BLaER1 (cell line): Measurements from ENCODE around the gene LARP7.
A peak's percentile ranks its signal among the peaks of the same experiment; 100 is the strongest.
"Not testable (repeated sequence)": the region's sequence is repeated elsewhere in the genome, so short reads cannot be mapped to it uniquely, and the experiment has no call there.

Experiments
- H3K27ac ChIP-seq: shearing (Covaris generic); formaldehyde crosslinking; 2 replicates; pipeline ENCODE4 v1.8.1; 2022
- H3K27me3 ChIP-seq: shearing (Covaris generic); formaldehyde crosslinking; 2 replicates; pipeline ENCODE4 v1.8.1; 2022
- H3K36me3 ChIP-seq: shearing (Covaris generic); formaldehyde crosslinking; 2 replicates; pipeline ENCODE4 v1.8.1; 2022
- H3K4me1 ChIP-seq: shearing (Covaris generic); formaldehyde crosslinking; 2 replicates; pipeline ENCODE4 v1.8.1; 2022
- H3K4me2 ChIP-seq: shearing (Covaris generic); formaldehyde crosslinking; 2 replicates; pipeline ENCODE4 v1.8.1; 2022
- H3K4me3 ChIP-seq: shearing (Covaris generic); formaldehyde crosslinking; 2 replicates; pipeline ENCODE4 v1.8.1; 2022
- H3K9ac ChIP-seq: shearing (Covaris generic); formaldehyde crosslinking; 2 replicates; pipeline ENCODE4 v1.8.1; 2022
- H3K9me3 ChIP-seq: shearing (Covaris generic); formaldehyde crosslinking; 2 replicates; pipeline ENCODE4 v1.8.1; 2022
- H4K20me1 ChIP-seq: shearing (Covaris generic); formaldehyde crosslinking; 2 replicates; pipeline ENCODE4 v1.8.1; 2022
- Cebpa-rat ChIP-seq: shearing (Covaris generic); IDR thresholded peaks from 2 replicates; pipeline ENCODE4 v1.8.1; 2022

The LARP7 gene

DNA sequence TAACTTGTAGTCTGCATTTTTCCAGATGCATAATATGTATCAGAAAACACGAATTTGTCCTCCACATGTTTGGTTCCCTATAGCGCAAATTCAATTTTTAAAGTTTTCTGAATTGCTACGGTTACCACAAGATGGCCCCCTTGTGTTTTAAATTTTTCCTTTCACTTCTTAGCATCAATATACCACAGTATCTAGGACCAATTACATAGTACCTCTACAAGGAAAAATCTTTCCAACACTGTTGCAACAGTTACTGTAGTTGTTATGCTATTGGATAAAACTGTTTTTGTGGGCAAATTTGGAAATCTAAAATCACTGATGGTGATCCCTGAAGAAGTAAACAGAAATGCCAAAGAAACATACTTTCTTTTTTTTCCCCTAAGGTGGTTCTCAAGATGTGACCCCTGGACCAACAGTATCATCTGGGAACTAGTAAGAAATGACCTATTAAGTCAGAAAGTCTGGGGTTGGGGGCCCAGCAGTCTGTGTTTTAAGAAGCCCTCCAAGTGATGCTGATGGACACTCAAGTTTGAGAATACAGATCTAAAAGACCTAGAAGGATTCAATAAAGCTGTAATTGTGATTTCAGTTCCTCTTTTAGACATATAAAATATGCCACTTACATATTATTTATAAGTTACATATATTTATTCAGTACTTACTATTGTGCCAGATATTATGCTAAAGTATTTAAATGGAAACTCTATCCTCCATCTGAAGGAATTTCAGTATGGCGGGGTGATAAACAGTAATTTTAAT lies 3.3 kb upstream of the LARP7 start:
- Histone ChIP-seq H3K4me3 (no peak overlapping the region), H4K20me1 (no peaks in the 10 kb centered on the region), H3K4me1 (peaks cover 35% of the 10 kb centered on the region), H3K9ac (no peak overlapping the region), H3K27ac (no peak overlapping the region), H3K36me3 (peaks cover 36% of the 10 kb centered on the region), H3K27me3 (no peaks in the 10 kb centered on the region), H3K9me3 (no peaks in the 10 kb centered on the region), H3K4me2 (peak overlapping the region; percentile 7; the same call in 1 of the 2 replicates)
- no peak for TF ChIP-seq Cebpa-rat

DNA sequence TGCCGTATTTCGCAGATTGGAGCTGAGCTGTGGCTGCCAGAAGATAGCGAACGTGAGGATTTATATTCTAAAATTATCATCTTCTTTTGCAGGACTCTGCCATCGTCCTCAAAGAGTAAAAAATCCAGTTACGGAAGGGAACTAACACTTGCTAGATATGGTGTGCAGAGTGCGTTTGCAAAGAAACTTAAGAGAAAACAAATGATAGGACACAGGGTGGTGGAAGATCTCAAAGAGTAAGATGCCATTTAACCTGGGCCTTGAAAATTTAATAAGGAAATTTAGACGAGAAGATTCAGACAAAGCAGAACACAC lies 566 bp downstream of the LARP7 start:
- Histone ChIP-seq H3K4me1 (peaks cover 38% of the 10 kb centered on the region), H3K36me3 (peaks cover 2% of the 10 kb centered on the region; the same call in 1 of the 2 replicates), H3K4me2 (peak overlapping the region; percentile 85), H3K9ac (peak overlapping the region; percentile 91), H4K20me1 (peaks cover 2% of the 10 kb centered on the region; the same call in 1 of the 2 replicates), H3K27ac (peak overlapping the region; percentile 97), H3K27me3 (no peaks in the 10 kb centered on the region), H3K9me3 (no peaks in the 10 kb centered on the region), H3K4me3 (peak overlapping the region; percentile 81)
- no peak for TF ChIP-seq Cebpa-rat

DNA sequence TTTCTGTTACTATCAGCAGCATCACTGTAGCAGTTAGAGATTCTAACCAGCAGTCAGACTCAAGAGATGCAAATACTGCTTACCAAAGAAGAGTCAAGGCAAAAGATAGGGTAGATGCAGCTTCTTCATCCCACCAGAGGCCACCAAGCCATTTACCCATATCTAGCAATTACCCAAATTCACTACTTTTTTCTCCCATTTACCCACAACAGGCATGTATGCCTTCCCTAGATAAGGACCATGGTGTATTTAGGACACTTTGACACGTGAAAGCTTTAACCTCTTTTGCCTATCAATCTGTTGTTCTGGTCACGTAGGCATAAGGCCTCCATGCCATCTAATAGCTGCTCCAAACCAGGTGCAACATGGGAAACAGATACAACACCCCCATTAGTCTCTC lies 5.6 kb downstream of the LARP7 start:
- Histone ChIP-seq H3K36me3 (peaks cover 40% of the 10 kb centered on the region), H3K4me1 (peaks cover 13% of the 10 kb centered on the region), H3K4me3 (no peak overlapping the region), H3K27ac (no peak overlapping the region), H3K27me3 (no peaks in the 10 kb centered on the region), H3K4me2 (no peak overlapping the region), H3K9ac (no peak overlapping the region), H3K9me3 (no peaks in the 10 kb centered on the region), H4K20me1 (peaks cover 5% of the 10 kb centered on the region; the same call in 1 of the 2 replicates)
- TF ChIP-seq Cebpa-rat = no peak

DNA sequence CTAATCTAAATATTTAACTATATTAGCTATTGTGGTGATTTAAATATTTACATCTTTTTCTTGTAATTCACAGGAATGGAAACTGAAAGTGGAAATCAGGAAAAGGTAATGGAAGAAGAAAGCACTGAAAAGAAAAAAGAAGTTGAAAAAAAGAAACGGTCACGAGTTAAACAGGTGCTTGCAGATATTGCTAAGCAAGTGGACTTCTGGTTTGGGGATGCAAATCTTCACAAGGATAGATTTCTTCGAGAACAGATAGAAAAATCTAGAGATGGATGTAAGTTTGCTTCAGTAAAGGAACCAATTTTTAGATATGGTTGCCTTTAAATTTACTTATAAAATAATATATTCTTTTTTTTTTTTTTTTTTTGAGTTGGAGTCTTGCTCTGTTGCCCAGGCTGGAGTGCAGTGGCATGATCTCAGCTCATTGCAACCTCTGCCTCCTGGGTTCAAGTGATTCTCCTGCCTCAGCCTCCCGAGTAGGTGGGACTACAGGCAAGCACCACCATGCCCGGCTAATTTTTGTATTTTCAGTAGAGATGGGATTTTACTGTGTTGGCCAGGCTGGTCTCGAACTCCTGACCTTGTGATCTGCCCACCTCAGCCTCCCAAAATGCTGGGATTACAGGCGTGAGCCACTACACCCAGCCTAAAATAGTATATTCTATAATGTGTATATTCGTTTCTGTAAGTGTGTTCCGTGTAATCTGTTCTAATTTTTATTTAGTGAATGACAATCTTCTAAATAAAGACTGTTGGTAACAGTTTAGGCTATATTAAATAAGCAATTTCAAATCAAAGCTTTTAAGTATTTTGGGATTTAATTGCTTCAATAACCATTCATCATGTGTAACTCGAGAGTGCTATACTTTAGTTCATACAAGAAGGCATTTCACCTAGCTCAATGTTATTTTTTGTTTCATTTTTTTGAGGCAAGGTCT lies 7.9 kb downstream of the LARP7 start:
- not testable (repeated sequence) for H3K27me3 ChIP-seq, H4K20me1 ChIP-seq, H3K9me3 ChIP-seq, H3K4me3 ChIP-seq, H3K4me1 ChIP-seq, H3K4me2 ChIP-seq, H3K27ac ChIP-seq, H3K9ac ChIP-seq
- H3K36me3 ChIP-seq = peaks cover 54% of the 10 kb centered on the region

DNA sequence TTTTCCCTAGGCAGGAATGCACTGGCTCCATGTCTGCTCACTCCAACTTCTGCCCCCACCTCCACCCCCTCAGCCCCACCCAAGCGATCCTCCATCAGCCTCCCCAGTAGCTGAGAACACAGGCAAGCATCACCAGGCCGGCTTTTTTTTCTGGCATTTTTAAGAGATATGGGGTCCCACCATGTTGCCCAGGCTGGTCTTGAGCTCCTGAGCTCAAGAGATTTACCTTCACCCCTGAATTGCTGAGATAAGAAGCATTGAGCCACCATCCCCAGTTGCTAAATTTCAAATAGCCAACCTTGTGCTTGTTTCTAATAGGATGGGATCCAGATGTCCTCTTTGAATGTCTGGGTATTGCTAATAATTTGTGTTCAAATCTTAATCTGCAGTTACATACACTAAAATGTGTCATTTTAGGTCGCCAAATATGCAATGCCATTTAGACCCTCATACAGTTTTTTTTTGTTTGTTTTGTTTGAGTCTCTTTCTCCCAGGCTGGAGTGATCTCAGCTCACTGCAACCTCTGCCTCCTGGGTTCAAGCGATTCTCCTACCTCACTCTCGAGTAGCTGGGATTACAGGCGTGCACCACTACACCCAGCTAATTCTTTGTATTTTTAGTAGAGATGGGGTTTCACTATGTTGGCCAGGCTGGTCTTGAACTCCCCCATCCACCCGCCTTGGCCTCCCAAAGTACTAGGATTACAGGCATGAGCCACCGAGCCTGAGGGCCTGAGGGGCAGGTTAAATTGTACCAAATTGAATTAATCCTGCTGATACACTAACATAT lies 8.8 kb downstream of the LARP7 start:
- Histone ChIP-seq H3K4me2 (no peak overlapping the region), H3K27me3 (no peaks in the 10 kb centered on the region), H3K4me1 (no peaks in the 10 kb centered on the region), H3K4me3 (no peak overlapping the region), H4K20me1 (peaks cover 5% of the 10 kb centered on the region; the same call in 1 of the 2 replicates), H3K36me3 (peaks cover 59% of the 10 kb centered on the region), H3K9ac (no peak overlapping the region), H3K9me3 (no peaks in the 10 kb centered on the region), H3K27ac (no peak overlapping the region)
- TF ChIP-seq Cebpa-rat = no peak

DNA sequence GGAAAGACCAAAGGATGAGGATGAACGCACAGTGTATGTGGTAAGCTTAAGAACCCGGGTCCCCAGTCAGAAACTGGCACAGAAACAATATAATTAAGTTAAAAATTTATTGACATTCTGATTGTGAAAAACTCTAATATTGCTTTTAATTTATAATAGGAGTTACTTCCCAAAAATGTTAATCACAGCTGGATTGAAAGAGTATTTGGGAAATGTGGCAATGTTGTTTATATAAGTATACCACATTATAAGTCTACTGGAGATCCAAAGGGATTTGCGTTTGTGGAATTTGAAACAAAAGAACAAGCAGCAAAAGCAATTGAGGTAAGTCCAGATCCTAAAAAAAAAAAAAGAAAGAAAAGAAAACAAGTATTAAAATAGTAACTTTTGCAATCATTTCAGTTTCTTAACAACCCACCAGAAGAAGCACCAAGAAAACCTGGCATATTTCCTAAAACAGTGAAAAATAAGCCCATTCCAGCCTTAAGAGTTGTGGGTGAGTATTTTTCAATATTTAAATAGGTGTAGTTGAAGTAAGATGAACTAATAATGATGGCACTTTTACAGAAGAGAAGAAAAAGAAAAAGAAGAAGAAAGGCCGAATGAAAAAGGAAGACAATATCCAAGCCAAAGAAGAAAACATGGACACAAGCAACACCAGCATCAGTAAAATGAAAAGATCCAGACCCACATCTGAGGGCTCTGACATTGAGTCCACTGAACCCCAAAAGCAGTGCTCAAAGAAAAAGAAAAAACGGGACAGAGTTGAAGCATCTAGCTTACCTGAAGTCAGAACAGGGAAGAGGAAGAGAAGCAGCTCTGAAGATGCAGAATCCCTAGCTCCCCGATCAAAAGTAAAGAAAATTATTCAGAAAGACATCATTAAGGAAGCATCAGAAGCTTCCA lies 9.9 kb downstream of the LARP7 start:
- Histone ChIP-seq H3K27ac (no peak overlapping the region), H3K9ac (no peak overlapping the region), H3K9me3 (no peaks in the 10 kb centered on the region), H3K36me3 (peaks cover 64% of the 10 kb centered on the region), H3K4me2 (no peak overlapping the region), H3K4me1 (no peaks in the 10 kb centered on the region), H4K20me1 (peaks cover 5% of the 10 kb centered on the region; the same call in 1 of the 2 replicates), H3K27me3 (no peaks in the 10 kb centered on the region), H3K4me3 (no peak overlapping the region)
- TF ChIP-seq Cebpa-rat = no peak

DNA sequence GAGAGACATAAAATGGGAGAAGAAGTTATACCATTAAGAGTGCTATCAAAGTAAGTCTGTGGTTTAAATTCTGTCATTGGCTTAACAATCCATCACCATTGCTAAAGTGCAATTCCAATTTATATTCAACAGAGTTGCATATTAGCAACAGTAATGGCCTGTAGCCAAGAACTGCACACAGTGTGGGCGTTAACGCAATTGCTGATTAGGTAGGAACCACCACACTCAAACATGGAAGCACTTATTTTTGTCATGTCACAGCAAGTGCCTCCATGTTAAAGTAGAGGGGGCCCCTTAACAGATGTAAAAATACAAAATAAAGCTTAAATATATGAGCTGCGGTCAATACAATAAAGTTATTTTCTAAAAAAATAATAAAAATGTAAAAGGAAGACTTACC lies 10.8 kb downstream of the LARP7 start:
- no peak for TF ChIP-seq Cebpa-rat
- H3K36me3 ChIP-seq = peaks cover 72% of the 10 kb centered on the region

DNA sequence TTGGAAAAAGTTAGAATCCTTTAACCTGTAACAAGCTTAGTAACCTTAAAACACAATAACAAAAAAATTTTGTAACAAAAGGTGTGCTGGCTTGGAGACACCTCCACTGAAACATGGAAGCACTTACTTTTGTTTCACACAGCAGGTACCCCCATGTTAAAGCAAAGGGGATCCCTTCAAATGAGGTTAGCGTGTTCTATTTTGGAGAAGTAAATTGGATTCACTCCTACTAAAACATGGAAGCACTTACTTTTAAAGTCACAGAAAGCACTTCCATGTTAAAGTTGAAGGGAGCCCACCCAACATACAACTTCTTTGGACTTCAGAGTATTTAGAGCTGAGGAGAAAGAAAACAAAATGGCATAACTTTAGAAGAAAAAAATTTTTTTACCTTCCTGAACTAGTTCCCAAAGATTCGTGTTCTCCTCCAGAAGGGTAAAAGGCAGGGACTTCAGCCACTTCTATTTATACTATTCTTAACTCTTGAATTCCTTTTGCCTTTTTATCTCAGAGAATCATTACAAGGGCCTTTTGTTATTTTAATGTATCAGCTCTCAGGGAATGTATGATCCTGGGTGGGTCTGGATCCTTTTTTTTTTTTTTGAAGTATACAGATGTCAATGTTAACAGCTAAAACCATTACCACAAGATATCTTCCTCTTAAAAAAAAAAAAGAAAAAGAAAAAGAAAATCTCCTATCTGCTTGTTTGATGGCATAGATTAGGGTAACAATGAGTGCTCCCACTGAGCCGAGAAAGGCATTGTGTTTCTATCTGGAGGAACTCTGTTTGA lies 11.5 kb downstream of the LARP7 start:
- Histone ChIP-seq H3K27me3 (no peaks in the 10 kb centered on the region), H3K4me1 (no peaks in the 10 kb centered on the region), H3K4me2 (no peak overlapping the region), H3K36me3 (peaks cover 75% of the 10 kb centered on the region), H3K27ac (no peak overlapping the region), H4K20me1 (no peaks in the 10 kb centered on the region), H3K4me3 (no peak overlapping the region), H3K9me3 (no peaks in the 10 kb centered on the region), H3K9ac (no peak overlapping the region)
- no peak for TF ChIP-seq Cebpa-rat

More for the DNA sequence above, 10.8 kb downstream of the LARP7 start:
- Histone ChIP-seq H3K4me2 (no peak overlapping the region), H3K9me3 (no peaks in the 10 kb centered on the region), H3K9ac (no peak overlapping the region), H3K27me3 (no peaks in the 10 kb centered on the region), H4K20me1 (0 out of 2 replicates have a peak, but pooled peaks cover under 1% of the 10 kb centered on the region), H3K4me3 (no peak overlapping the region), H3K27ac (no peak overlapping the region), H3K4me1 (no peaks in the 10 kb centered on the region)
